GM12875 (cell line): ENCODE data around the gene WAPL.

ENCODE experiments used
- H3K4me3 ChIP-seq: one replicate; pipeline ENCODE4 v1.5.1; 2011; ENCODE audit warnings: low read depth, low read length, control low read depth
- TF ChIP-seq, protein P1 (sequence below): IDR thresholded peaks from 2 replicates; pipeline ENCODE4 v1.5.1; 2011; ENCODE audit warnings: low read depth, mild to moderate bottlenecking, control low read depth, inconsistent platforms, low read length, moderate library complexity, borderline replicate concordance; ENCODE audit not compliant: insufficient read depth

Gene WAPL

DNA sequence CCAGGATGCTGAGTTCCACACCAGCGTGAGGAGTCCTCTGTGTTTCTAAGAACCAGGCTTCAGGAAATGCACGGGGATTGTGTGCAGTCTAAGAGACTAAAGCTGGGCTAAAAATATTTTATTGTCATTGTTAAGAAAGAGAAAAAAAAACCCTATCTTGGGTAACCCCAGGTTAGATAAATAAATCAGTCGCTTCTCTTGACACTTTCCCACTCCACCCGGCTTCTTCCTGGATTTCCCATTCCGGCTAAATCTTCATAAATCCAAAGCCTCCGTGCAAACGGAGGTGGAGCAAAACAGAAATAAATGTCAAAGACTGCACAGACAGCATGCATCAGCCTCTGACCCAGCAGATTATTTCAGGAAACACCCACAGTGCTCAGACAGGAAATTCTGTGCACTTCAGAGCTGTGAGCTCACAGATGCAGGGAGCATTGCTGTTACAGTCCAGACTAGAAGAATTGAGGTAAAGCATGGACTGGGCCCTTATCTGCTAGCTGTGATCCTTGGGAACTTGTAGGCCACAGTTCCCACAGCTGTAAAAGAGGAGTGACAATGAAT is 110.2 kb downstream of the WAPL start:
- TF ChIP-seq, protein P1, sequence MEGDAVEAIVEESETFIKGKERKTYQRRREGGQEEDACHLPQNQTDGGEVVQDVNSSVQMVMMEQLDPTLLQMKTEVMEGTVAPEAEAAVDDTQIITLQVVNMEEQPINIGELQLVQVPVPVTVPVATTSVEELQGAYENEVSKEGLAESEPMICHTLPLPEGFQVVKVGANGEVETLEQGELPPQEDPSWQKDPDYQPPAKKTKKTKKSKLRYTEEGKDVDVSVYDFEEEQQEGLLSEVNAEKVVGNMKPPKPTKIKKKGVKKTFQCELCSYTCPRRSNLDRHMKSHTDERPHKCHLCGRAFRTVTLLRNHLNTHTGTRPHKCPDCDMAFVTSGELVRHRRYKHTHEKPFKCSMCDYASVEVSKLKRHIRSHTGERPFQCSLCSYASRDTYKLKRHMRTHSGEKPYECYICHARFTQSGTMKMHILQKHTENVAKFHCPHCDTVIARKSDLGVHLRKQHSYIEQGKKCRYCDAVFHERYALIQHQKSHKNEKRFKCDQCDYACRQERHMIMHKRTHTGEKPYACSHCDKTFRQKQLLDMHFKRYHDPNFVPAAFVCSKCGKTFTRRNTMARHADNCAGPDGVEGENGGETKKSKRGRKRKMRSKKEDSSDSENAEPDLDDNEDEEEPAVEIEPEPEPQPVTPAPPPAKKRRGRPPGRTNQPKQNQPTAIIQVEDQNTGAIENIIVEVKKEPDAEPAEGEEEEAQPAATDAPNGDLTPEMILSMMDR, result no peak
- no peak overlapping the region for H3K4me3 ChIP-seq

DNA sequence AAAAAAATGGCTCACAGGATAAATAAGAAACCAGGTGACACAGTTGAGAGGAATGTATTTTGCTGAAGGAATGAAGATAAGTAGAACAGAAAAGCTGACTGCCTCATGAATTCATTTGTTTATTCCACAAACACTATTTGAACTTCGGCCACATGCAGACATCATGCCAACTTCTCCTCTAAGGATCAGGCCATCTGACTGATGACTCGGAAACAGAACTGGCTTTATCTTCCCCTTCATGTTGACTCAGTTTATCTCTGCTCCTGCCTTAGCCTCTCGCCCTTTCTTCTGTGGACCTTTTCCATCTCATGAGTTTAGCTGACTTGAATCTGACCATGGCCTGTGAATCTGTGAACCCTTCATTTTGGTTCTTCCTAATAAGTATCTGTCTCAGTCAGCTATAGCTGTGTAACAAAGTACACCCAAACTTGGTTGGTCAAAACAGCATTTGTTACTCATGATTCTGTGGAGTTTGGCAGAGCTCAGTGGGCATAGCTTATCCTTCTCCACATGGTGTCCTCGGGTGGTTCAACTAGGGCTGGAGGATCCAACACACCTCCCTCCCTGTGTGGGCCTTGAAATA is 111.0 kb downstream of the WAPL start:
- no peak overlapping the region for H3K4me3 ChIP-seq
- TF ChIP-seq, protein P1, result no peak

DNA sequence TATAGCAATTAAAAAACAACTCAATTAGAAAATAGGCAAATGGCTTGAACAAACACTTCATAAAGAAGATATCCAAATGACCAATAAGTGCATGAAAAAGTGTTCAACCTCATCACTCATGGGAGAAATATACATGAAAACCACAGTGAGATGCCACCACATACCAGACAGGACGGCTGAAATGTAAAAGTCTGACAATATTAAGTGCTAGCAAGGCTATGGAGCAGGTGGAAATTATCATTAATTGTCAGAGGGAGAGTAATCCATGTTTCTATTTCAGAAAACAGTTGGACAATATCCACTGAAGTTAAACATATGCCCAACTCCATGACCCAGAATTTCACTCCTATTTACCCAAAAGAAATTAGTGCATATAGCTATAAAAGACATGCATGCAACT is 112.4 kb downstream of the WAPL start:
- no peak overlapping the region for H3K4me3 ChIP-seq
- TF ChIP-seq, protein P1, result no peak

DNA sequence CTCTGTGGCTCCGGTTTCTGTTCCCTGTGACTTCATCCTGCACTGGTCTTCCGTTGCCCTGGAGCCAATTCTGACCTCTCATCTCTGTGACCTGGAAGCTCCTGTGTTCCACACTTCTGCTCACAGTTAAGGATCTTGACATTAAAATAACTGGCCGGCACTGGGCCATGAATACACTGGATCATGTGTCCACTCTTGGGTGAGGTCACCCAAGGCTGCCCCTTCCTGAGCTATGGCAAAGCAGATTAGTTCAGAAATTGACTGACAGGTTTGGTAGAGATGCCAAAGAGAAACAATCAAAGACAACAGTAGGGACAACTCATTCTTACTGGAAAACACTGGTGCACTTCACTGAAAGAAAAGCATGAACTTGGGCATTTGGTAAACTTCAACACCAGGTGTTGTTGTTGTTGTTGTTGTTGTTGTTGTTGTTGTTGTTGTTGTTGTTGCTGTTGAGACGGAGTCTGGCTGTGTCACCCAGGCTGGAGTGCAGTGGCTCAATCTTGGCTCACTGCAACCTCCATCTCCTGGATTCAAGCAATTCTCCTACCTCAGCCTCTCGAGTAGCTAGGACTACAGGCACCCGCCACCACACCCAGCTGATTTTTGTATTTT is 118.3 kb downstream of the WAPL start:
- TF ChIP-seq, protein P1, result no peak
- no peak overlapping the region for H3K4me3 ChIP-seq

DNA sequence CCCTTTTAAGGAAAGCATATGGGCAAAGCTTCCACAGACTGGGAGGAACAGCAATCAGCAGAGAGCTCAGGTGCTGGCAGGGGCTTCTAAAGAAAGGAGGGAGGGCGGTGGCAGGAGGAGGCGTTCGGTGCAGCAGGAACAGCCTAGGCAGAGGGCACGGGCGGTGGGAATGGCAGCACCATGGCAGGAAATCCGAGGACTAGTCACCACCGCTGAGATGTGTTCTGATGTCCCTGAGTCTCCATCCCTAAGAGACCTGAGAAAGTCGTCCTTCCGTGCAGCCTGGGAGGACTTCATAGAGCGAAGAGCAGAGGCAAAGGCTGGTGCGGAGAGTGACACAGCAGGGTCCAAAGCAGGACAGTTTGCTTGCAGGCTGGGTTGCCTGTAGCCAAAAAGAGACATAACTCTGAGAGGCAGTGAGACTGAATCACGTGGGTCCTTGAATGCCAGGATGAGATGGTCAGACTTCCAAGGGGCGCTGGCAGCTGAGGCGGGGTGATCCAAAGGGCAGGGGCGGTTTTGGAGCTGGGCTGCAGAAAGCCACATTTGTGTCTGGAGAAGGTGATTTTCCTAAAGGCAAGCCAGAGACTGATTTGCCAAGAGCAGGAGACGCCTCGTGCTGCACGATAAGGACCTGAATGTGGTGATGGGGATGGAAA is 119.2 kb downstream of the WAPL start:
- H3K4me3 ChIP-seq, result no peak overlapping the region
- TF ChIP-seq, protein P1, result no peak

DNA sequence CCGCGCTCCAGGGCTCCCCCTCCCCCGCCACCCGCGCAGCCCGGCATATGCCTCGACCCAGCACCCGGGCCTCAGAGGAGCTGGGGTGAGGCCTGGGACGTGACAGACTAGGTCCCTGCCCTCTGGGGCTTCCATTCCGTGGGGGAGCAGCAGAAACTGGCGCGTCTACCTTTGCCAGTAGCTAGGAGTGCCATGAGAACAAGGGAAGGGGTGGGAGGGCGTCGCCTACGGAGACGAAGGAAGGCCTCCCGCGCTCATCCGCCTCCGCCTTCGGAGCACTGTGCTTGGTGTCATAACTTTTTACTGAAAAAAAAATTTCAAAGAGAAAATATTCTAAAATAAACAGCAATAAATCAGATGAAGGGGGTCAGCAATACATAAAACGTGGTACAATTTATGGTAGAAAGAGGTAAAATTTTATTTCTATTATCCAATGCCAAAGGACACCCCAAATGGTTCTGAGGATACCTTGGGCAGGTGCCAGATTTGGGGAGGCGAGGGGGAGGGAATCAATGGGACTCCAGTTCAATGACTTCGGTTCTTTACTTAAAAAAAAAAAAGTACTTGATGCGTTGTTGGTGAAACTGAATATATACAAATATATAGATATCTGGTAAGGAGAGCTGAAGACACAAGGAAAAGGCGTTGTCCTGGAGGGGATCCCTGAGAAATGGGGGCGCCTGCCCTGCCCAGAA is 119.9 kb downstream of the WAPL start:
- peak overlapping the region; percentile 66 for H3K4me3 ChIP-seq
- TF ChIP-seq, protein P1, result no peak
